HepG2 (cell line): ENCODE data around the gene N4BP2.

Source experiments
- POLR2AphosphoS5 ChIP-seq: IDR thresholded peaks from 2 replicates; pipeline ENCODE4 v1.6.1; 2012; ENCODE audit warnings: low read depth, low read length
- TF ChIP-seq, protein P1 (sequence below): sonication (generic); formaldehyde crosslinking; IDR thresholded peaks from 2 replicates; pipeline ENCODE4 v1.4.0; 2020; ENCODE audit warnings: missing genetic modification reagents
- TF ChIP-seq, protein P2 (sequence below): sonication (generic); formaldehyde crosslinking; IDR thresholded peaks from 2 replicates; pipeline ENCODE4 v1.5.0; 2020; ENCODE audit warnings: mild to moderate bottlenecking, missing genetic modification reagents, moderate library complexity

DNA sequence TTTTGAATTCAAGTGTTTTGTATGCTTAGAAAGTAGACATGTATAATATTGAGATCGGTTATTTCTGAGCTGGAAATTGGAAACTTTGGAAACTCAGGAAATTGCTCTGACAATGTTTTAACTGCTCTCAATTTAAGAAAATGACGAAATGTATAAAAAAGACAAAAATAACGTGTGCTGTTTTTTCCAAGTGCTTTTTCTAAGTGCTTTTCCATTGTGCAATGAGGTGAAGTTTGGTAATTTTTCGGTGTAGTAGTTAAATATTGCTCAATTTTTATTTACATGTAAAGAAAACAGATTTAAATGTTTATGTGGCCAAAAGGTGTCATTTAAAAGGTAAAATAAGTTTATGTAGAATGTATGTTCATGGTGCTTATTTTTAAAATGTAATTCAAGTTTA lies 100.8 kb downstream of the N4BP2 start:
- TF ChIP-seq, protein P1, sequence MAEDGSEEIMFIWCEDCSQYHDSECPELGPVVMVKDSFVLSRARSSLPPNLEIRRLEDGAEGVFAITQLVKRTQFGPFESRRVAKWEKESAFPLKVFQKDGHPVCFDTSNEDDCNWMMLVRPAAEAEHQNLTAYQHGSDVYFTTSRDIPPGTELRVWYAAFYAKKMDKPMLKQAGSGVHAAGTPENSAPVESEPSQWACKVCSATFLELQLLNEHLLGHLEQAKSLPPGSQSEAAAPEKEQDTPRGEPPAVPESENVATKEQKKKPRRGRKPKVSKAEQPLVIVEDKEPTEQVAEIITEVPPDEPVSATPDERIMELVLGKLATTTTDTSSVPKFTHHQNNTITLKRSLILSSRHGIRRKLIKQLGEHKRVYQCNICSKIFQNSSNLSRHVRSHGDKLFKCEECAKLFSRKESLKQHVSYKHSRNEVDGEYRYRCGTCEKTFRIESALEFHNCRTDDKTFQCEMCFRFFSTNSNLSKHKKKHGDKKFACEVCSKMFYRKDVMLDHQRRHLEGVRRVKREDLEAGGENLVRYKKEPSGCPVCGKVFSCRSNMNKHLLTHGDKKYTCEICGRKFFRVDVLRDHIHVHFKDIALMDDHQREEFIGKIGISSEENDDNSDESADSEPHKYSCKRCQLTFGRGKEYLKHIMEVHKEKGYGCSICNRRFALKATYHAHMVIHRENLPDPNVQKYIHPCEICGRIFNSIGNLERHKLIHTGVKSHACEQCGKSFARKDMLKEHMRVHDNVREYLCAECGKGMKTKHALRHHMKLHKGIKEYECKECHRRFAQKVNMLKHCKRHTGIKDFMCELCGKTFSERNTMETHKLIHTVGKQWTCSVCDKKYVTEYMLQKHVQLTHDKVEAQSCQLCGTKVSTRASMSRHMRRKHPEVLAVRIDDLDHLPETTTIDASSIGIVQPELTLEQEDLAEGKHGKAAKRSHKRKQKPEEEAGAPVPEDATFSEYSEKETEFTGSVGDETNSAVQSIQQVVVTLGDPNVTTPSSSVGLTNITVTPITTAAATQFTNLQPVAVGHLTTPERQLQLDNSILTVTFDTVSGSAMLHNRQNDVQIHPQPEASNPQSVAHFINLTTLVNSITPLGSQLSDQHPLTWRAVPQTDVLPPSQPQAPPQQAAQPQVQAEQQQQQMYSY (CRISPR knock-in tag), result no peak
- TF ChIP-seq, protein P2, sequence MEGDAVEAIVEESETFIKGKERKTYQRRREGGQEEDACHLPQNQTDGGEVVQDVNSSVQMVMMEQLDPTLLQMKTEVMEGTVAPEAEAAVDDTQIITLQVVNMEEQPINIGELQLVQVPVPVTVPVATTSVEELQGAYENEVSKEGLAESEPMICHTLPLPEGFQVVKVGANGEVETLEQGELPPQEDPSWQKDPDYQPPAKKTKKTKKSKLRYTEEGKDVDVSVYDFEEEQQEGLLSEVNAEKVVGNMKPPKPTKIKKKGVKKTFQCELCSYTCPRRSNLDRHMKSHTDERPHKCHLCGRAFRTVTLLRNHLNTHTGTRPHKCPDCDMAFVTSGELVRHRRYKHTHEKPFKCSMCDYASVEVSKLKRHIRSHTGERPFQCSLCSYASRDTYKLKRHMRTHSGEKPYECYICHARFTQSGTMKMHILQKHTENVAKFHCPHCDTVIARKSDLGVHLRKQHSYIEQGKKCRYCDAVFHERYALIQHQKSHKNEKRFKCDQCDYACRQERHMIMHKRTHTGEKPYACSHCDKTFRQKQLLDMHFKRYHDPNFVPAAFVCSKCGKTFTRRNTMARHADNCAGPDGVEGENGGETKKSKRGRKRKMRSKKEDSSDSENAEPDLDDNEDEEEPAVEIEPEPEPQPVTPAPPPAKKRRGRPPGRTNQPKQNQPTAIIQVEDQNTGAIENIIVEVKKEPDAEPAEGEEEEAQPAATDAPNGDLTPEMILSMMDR (CRISPR knock-in tag), result no peak
- TF ChIP-seq POLR2AphosphoS5, result no peak
